Type B pancreatic cell (in vitro differentiated cells): ENCODE measurements around the gene IRF2BP2. TPM values are rescaled to one million over a fixed set of nuclear protein-coding genes. Genes with fewer than 3 reads are reported as not detected.
"Not testable (repeated sequence)": the region's sequence is repeated elsewhere in the genome, so short reads cannot be mapped to it uniquely, and the experiment has no call there.

ENCODE experiments used
- DNase-seq: peaks from one replicate; pipeline ENCODE4 v3.0.0; 2021; ENCODE audit warnings: mixed read lengths; ENCODE audit not compliant: unreplicated experiment; ENCODE audit errors: extremely low spot score
- H3K27ac Mint-ChIP-seq: 2 replicates; pipeline ENCODE4 v1.8.0; 2021; ENCODE audit warnings: mild to moderate bottlenecking, mixed read lengths
- H3K27me3 Mint-ChIP-seq: 2 replicates; pipeline ENCODE4 v1.8.0; 2021; ENCODE audit warnings: mixed read lengths
- H3K36me3 Mint-ChIP-seq: 2 replicates; pipeline ENCODE4 v1.8.0; 2021; ENCODE audit warnings: mixed read lengths
- H3K4me1 Mint-ChIP-seq: one replicate; pipeline ENCODE4 v1.8.0; 2021; ENCODE audit warnings: mixed read lengths; ENCODE audit not compliant: unreplicated experiment
- H3K4me3 Mint-ChIP-seq: 2 replicates; pipeline ENCODE4 v1.8.0; 2021; ENCODE audit warnings: mild to moderate bottlenecking, mixed read lengths
- H3K9me3 Mint-ChIP-seq: 2 replicates; pipeline ENCODE4 v1.8.0; 2021; ENCODE audit warnings: mixed read lengths
- CTCF ChIP-seq: fragments of 200-600 bp; sonication (generic); conservative IDR thresholded peaks from 2 replicates; pipeline ENCODE4 v1.5.0; 2021; ENCODE audit warnings: antibody characterized with exemption, mild to moderate bottlenecking
- total RNA-seq: library from RNA; stranded (reverse); gene quantifications from 2 replicates; pipeline ENCODE4 v1.2.1, GENCODE V29; 2021; ENCODE audit warnings: low replicate concordance

IRF2BP2 gene
- total RNA-seq, 1 donor from 2014 or later: 181 TPM

GRCh38 chr1:234600418-234601281 is 9.3 kb downstream of the IRF2BP2 start:
- peaks cover 8% of the 10 kb centered on the region for H3K9me3 Mint-ChIP-seq
- H3K4me3 Mint-ChIP-seq: peak overlapping the region; percentile 81
- no peaks in the 10 kb centered on the region for H3K27me3 Mint-ChIP-seq
- no peak for TF ChIP-seq CTCF
- peaks cover 41% of the 10 kb centered on the region for H3K4me1 Mint-ChIP-seq
- DNase-seq: no peak
- peaks cover 24% of the 10 kb centered on the region for H3K36me3 Mint-ChIP-seq
- peak overlapping the region; percentile 94 for H3K27ac Mint-ChIP-seq

GRCh38 chr1:234599617-234600417 is 10.2 kb downstream of the IRF2BP2 start:
- Mint-ChIP-seq H3K27ac (peak overlapping the region; percentile 94), H3K9me3 (peaks cover 8% of the 10 kb centered on the region), H3K36me3 (peaks cover 17% of the 10 kb centered on the region), H3K4me1 (peaks cover 41% of the 10 kb centered on the region), H3K4me3 (peak overlapping the region; percentile 90), H3K27me3 (no peaks in the 10 kb centered on the region)
- TF ChIP-seq CTCF: peak; percentile 18
- peak; percentile 85 for DNase-seq

GRCh38 chr1:234598974-234599616 is 10.9 kb downstream of the IRF2BP2 start:
- Mint-ChIP-seq H3K4me1 (peaks cover 40% of the 10 kb centered on the region), H3K4me3 (peak overlapping the region; percentile 90), H3K27ac (peak overlapping the region; percentile 94), H3K9me3 (peaks cover 14% of the 10 kb centered on the region), H3K36me3 (peaks cover 14% of the 10 kb centered on the region), H3K27me3 (no peaks in the 10 kb centered on the region)
- no peak for TF ChIP-seq CTCF
- no peak for DNase-seq

- Mint-ChIP-seq H3K27ac (no peak overlapping the region), H3K27me3 (no peaks in the 10 kb centered on the region), H3K9me3 (peaks cover 15% of the 10 kb centered on the region), H3K36me3 (peaks cover 8% of the 10 kb centered on the region), H3K4me3 (no peak overlapping the region), H3K4me1 (peaks cover 31% of the 10 kb centered on the region)
- DNase-seq: no peak
- TF ChIP-seq CTCF: peak; percentile 71
These were observed 12.1 kb downstream of the IRF2BP2 start for GRCh38 chr1:234597894-234598293.

GRCh38 chr1:234595899-234596298 is 14.1 kb downstream of the IRF2BP2 start:
- Mint-ChIP-seq H3K4me1 (peaks cover 13% of the 10 kb centered on the region), H3K9me3 (peaks cover 19% of the 10 kb centered on the region), H3K27me3 (no peaks in the 10 kb centered on the region), H3K27ac (no peak overlapping the region), H3K4me3 (no peak overlapping the region), H3K36me3 (peaks cover 3% of the 10 kb centered on the region)
- TF ChIP-seq CTCF: no peak
- DNase-seq: no peak

GRCh38 chr1:234594575-234594974 is 15.4 kb downstream of the IRF2BP2 start:
- peak overlapping the region; percentile 5 for H3K27ac Mint-ChIP-seq
- not testable (repeated sequence) for H3K36me3 Mint-ChIP-seq, H3K27me3 Mint-ChIP-seq

More at GRCh38 chr1:234594575-234594974, 15.4 kb downstream of the IRF2BP2 start:
- H3K4me1 Mint-ChIP-seq, H3K4me3 Mint-ChIP-seq, DNase-seq: not testable (repeated sequence)
- H3K9me3 Mint-ChIP-seq: peaks cover 19% of the 10 kb centered on the region
